NAMALWA (cell line): ENCODE results near the gene NCR3LG1.

Experiments
- DNase-seq: peaks from one replicate; pipeline ENCODE4 v3.0.0-alpha.2; 2015; ENCODE audit warnings: low spot score

NCR3LG1 gene, protein sequence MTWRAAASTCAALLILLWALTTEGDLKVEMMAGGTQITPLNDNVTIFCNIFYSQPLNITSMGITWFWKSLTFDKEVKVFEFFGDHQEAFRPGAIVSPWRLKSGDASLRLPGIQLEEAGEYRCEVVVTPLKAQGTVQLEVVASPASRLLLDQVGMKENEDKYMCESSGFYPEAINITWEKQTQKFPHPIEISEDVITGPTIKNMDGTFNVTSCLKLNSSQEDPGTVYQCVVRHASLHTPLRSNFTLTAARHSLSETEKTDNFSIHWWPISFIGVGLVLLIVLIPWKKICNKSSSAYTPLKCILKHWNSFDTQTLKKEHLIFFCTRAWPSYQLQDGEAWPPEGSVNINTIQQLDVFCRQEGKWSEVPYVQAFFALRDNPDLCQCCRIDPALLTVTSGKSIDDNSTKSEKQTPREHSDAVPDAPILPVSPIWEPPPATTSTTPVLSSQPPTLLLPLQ

DNA sequence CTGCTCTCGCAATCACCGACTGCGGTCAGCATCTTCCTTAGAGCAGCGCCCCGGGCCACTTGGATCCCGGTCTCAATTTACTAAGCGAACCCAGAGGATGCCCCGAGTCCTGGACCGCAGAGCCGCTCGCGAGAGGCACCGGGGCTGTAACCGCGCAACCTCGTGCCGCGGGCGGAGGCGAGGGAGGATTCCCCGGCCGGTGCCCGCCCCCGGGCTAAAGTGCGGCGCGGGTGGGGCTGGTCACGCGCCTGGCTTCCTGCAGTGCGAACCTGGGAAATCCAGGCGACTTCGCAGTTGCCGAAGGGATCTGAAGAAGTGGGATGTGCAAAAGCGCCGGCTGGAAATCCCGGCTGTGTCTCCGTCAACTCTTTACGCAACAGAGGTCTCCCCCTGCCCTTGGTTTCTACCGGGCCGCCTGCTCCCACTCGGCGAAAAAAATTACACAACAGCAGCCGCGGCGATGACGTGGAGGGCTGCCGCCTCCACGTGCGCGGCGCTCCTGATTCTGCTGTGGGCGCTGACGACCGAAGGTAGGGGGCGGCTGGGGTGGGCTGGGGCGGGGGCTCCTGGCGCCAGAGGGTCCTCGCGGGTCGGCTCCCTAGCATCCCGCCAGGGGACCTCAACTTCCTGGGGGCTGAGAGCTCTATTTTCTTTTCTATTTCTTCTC lies at the start of gene NCR3LG1:
NCR3LG1 (plus strand) TSS at position 291 of the 667 bp plus-strand sequence; CDS start at position 461, 170 bp downstream.
- no peak for DNase-seq

DNA sequence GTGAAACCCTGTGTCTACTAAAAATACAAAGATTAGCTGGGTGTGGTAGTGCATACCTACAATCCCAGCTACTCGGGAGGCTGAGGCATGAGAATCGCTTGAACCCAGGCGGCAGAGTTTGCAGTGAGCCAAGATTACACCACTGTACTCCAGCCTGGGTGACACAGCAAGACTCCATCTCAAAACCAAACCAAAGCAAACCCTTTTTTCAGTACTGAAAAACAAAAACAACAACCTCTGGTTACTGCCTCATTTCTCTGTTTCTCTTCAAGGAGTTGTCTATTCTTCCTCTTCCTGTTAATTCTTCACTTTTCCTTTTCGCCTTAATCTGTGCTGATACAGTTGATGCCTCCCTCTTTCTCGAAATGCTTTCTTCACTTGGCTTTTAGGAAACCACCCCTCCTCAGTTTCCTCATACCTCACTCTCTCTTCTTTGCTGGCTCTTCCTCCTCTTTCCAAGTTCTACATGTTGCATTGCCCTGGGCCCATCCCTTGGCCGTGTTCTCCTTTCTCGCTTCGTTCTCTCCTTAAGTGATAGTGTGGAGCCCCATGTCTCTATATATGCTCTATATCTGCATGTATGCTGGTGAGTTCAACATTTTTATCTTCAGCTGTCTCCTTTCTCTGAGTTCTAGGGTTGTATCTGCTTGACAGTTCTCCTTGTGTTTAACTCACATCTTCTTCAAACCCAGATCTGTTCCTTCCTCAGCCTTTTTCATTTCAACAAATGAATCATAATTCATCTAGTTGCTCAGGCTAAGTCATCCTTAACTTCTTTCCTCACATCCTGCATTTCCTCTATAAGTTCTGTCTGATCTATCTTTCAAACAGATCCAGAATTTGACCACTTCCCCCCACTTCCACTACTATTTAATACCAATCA lies 38.0 kb upstream of the NCR3LG1 start:
- no peak for DNase-seq

DNA sequence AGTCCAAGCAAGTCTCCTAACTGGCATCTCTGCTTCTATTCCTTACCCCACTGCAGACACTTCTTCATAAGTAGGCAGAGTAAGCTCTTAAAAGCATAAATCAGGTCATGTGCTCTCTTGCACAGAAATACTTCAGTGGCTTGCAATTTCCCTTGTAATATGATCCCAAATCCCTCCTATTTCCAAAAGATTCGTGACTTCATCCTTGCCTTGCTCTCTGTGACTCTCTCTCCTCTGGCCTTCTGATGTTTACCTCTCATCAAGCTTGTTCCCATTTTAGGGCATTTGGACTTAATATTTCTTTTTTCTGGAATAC lies 37.4 kb upstream of the NCR3LG1 start:
- DNase-seq = no peak

DNA sequence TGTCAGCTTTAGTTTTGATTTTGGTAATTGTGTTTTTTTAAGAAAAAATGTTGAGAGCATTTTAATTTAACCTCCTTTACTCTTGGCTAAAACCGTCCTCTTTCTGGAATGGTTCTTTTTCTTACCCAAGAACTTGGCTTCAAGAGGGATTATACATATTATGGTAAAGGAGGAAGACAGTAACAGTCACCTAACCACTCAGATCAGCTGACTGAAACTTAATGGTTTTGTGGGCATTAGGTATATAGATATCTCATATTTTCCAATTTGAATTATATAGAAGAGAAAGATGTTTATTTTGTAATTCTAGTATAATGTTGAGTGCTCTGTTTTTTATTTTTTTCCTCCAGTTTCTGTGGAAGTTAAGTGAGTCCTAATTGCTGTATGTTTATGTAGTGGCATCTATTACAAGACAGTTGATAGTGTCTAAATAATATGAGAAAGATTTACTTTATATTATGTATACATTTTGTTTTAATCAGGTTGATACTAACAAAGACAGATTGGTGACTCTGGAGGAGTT lies 36.6 kb upstream of the NCR3LG1 start:
- DNase-seq = no peak

DNA sequence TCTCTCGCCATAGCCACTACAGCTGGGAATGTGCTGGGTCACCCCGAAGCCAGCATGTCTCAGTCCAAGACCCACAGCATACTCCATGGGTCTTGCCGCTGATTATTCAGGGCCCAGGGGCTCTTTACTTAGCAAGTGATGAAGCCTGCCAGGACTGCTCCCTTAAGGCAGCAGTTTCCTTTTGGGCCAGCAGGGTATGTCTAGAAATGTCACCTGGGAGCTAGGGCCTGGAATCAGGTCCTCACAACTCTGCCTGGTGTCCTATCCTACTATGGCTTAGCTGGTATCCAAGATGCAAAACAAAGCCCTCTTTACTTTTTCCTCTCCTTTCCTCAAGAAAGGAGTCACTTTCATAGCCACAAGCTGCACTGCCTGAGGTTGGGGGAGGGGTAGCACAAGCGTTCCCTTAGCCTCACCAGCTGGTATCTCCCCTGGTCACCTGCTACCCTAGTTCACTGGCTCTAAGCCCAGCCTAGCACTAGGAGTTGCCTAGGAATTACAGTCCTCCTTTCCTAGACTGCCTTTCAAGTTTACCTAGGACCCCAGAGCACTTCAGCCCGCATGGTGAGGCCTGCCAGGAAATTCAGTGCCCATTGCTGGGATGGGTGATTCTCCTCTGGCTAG lies 22.6 kb upstream of the NCR3LG1 start:
- DNase-seq = peak; percentile 12

DNA sequence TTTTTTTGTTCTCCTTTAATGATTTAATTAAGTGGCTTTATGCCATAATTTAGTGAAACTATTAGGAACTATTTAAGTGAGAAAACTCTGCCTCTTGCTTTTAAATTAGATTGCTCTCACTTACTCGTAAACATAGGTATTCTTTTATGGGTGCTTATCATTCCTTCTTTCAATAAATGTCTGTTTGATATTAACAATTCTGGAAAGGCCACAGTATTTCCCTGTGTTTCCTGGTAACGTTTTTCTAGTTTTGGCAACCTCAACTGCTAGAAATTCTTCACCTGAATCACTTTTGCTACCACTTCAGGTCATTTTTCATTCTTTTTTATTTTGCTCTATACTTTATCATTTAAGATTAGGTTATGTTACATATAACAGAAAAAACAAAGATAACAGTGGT lies 19.9 kb upstream of the NCR3LG1 start:
- no peak for DNase-seq

DNA sequence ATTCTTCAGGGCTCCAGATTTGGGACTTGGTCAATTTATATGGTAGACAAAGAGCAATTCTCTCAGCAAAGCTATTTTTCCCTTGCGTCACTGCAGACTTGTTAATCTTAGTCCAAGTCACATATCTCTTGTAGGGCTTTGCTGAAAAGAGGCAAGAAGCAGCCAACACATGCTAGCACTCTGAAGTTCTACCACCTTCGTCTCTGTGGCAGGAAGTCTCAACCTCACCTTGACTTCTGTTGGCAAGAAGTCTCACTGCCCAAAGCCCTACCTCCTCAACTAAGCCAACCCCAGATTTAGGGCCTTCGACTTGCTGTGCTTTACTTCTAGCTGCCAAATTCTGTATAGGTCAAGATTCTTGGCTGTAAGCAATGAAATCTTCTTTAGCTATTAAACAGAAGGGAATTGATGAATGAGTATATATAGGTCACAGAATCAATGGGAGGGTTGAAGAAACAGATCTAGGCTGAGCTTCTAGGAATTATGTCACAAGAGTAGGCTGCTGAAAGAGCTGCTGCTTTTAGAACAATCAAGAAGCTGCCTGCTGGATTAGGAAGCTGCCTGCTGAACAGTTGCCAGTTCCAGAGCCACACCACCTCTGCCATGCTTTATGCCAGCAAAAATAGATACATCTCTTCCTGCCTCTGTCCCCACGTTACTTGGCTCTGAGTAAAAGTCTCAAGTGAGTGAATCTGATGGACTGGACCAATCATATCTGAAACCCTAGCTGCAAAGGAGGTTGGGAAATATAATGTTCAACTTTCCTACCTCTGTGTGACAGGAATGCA lies 17.6 kb upstream of the NCR3LG1 start:
- no peak for DNase-seq

DNA sequence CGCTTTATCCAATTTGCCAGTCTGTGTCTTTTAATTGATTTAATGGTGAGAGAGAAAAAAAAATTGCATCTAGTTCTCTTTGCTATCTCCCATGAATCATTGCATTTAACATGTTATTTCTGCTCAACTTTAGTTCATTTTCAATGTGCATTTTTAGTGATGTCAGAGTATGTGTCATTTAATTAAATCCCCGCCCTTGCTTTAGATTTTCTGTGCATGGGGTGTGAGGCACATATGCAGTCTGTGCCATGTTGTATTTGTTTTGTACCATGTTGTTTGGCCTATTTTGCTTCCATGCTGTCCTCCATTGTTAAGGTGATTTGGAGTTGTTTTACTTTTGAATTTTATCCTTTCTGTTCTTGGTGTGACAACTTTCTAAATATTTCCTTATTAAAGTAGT lies 8.3 kb upstream of the NCR3LG1 start:
- DNase-seq = no peak

DNA sequence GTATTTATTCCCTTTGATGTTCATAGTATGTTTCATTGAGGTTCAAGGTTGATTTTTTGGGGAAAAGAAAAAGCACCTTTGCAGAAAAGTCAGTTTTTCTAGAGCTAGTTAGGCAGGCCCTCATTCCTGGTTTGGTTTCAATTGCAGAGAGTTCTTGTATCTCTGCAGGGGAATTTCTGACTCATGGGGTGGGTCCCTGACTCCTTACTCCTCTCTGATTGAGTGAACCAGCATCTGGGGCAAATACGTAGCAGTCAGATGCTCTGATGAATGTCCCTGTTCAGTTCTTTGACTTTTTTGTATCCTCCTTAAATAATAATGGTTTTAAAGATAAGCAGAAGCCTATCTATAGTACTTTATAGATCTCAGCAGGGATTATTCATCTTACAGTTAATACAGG lies 7.7 kb upstream of the NCR3LG1 start:
- no peak for DNase-seq

DNA sequence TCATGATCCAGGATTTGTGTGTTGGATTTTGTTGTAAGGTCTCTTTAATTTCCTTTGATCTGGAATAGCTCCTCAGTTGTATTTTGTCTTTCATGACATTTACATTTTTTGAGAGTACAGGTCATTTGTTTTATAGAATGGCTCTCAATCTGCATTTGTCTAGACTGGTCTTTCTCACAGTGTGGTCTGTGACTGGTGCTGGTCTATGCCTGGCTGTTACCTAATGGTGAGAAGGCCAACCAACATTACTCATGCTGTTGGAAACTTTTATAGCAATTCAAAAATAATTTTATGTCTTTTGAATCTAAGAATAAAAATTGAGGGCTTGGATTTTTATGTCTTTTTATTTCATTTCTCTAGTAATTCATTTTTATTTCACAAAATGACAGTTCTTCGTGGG lies 3.9 kb upstream of the NCR3LG1 start:
- no peak for DNase-seq

DNA sequence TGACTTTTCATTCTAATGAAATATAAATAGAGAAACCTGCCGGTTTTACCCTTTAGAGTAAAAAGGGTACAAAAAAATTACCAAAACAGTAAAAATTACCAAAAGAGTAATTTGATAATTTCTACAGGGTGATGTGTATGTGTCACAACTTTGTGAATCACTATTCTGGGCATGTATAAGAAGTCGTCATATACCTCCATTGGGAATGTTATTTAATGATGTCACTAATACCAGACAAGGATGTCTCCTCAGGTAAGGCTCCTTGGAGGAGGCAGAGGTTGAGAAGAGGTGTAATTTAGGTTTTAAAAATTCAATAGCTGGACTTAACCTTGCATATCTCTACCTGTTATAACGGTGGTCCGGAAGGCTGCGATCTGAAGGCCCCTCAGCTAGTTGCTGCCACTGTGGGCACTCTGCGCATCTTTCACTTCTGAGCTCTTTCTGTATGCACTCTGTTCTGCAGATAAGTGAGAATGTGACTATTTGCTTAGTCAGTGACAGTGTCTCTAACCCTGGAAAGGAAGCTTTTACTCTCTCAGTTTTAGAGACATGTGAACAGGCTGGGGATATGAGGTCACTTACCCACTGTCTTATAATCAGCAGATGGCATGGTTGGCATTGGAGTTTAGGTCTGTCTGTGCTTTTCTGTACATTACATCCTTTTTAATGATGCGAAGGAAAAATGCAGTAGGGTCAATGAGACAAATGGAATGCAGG lies 987 bp upstream of the NCR3LG1 start:
- DNase-seq = no peak

DNA sequence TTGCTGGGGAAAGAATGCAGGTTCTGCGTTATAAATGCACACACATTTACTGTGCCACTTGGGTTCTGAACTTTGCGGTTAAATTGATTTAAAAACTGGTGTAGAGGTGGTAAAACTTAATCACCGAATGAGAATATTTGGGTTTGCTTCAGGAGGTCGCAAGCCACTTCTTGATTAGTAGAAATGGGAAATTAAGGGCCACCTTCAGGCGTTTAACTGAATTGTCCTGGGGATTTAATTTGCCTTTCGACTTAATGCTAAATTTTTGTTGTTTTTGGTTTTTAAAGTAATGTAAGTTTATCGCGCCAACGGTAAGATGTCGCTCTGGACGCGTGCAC lies 459 bp upstream of the NCR3LG1 start:
- no peak for DNase-seq

DNA sequence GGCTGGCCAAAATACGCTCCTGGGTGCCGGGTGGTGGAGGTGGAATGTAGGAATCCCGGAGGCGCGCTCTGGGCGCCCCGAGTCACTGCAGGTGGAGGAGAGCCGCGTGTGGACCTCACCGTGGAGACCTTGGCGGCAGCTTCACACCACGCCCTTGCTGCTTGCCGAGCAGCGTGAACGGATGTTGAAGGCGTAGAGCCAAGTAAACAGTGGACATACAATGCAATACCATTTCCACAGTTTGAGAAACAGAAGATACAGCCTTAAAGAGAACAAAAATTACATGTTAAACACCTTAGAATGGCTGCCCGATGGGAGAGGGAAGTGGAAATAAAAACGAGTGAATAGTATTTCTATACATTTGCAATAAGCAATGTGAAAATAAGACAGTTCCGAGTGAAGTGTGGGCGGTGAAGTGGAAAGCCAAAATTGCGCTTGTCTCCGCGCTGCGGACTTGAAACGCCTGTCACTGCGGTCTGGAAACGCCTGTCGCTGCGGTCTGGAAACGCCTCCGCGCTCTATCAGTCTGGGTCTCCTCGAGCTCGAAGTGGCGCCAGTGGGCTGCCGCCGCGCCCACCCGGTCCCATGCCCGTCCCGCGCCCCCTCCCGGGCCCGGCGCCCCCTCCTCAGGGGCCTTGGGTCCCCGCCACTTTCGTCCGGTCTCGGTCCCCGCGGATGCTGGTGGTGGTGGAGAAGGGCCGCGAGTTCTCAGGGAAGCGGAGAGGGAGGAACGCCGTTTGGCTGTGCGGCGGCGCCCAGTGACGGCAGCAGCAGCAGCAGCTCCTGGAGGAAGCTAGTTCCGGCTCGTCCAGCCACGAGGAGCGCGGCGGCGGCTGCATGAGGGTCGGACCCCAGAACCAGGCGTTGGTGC lies 1.6 kb downstream of the NCR3LG1 start:
- peak; percentile 66 for DNase-seq

DNA sequence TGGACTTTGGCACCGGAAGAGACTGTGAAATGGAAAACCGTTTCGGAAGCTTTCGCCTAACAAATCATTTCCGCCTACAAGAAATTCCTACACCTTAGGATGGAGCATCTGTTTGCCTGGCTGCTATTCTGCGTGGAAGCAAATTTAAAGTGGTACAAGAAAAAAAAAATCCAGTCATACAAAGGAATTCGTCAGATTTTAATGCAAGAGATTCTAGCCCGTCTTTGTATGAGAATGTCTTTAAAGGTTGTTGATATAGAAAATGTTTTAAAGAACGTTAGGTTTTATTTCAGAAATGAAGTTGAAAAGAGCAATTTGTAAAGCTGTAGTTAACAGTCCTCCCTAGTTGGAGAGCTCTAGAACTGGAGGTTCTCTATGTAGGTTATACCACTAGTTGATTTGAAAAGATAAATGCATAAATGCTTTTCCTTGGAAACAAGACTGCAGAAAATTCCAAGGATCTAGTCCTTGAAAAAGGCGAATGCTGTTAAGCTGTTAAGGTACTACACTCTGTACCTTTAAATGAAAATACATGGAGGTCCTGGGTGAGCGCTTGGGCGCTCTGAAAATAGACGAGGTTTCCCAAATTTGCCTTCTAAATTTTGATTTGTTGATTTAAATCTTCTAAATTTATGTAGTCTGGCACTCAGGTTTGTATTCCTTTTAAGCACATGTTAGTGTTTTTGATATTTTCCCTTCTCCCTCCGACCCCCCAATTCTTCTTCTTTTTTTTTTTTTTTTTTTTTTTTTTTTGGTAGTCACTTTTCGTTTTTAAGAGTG lies 2.4 kb downstream of the NCR3LG1 start:
- peak; percentile 53 for DNase-seq

DNA sequence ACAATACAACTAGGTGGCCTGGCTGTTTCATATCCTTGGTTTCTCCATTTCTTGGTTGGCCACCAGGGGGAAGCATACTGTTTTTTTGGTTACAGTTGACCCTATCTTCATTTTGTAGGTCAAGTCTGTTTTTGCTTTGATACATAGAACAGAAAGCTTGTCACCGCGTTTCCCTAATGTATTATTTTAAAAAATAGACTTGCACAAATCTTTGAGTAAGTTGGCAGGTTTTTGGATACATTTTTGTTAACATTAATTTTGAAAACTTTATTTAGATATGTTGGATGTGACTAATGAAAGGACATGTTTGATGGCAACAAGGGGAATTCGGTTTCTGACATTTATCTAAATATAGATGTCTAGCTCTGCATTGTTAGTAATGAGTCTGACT lies 3.0 kb downstream of the NCR3LG1 start:
- DNase-seq = peak; percentile 92

DNA sequence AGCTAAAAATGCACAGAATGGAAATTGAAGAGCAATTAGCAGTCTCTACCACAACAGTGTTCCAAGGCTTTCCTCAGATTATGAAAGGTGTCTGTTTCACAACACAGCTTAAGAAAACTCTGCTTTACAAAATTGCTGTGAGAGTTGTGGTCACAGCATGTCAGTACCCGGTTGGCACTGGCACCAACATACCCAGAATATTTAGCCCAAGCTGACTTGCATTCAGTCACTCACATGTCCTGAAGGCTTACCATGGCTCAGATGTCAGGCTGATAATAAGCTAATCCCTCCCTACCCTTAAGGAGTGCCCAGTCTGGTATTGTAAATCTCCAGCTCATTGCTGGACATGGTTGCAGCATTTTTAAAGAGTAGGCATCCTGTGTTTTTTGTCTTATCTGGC lies 14.9 kb downstream of the NCR3LG1 start:
- no peak for DNase-seq

DNA sequence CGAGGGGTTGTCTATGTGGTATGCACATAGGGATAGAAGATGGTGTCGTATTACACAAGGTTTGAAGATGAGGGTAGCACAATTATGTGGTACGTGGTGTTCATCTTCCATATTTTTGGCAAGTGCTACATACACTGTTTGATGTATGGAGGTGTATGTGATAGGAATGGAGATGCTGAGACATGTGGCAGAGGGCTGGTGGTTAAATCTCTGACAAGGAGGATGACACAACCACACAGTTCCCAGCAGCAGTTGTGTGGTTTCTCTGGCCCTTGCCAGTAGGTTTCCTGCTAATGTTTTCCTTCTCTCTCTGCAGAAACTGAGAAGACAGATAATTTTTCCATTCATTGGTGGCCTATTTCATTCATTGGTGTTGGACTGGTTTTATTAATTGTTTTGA lies 17.0 kb downstream of the NCR3LG1 start:
- no peak for DNase-seq

DNA sequence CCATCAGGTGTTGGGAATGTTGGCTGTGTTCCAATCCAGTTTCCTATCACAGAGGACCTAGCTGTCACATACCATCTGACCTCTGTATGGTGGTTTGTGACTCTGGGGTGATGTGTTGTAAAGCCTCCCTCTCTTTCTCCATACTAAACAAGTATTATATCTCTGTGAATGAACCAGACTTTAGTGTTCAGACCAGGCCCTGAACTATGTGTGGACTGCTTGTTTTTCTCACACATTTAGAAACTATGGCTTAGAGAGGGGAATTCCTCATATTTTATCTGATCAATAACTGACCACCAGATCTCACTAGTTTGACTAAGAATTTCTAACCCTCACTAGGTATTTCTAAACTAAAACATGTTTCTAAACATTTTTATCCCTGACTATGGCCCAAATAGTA lies 17.5 kb downstream of the NCR3LG1 start:
- no peak for DNase-seq

DNA sequence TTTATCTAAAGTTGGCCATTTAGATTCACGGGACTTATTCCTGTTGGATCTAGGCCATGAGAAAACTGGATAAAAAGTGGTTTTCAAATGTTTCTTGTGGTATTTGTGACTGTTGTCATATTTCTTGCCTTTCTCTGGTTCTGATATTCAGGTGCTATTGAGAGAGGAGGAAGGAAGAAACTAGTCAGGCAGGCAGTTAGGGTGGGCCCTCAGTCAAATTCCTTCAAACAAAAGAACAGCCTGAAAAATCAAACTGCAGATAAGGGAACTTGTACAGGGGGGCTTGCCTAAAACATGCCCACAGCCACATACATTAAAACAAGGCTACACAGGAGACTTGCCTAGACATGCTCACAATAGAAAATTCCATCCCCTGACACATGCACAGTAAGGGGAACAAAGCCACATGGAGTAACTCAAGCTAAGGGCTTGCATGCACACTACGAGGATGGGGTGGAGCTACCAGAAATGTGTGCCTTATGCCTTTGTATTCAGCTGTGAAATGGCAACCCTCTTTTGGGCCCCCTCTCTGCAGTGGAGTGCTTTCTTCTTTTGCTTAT lies 18.2 kb downstream of the NCR3LG1 start:
- no peak for DNase-seq
